Skeletal muscle tissue (tissue), 4 donors: ENCODE data around the gene TMEM52. TPM values are rescaled to one million over a fixed set of nuclear protein-coding genes. Genes with fewer than 3 reads are reported as not detected.
"Not testable (repeated sequence)": the region's sequence is repeated elsewhere in the genome, so short reads cannot be mapped to it uniquely, and the experiment has no call there.

Source experiments
- H3K27ac ChIP-seq: one replicate; pipeline ENCODE4 v1.7.0; 2013; ENCODE audit warnings: mild to moderate bottlenecking, low read depth, low read length, inconsistent platforms
- H3K27me3 ChIP-seq, 3 donors: one replicate each; pipeline ENCODE4 v1.7.0; 2013; ENCODE audit warnings: low read length in 3 of 3; ENCODE audit not compliant: control insufficient read depth in 3 of 3, insufficient read depth in 3 of 3
- H3K36me3 ChIP-seq, 3 donors: one replicate each; pipeline ENCODE4 v1.7.0; 2013; ENCODE audit warnings: low read length in 3 of 3; ENCODE audit not compliant: control insufficient read depth in 3 of 3, insufficient read depth in 3 of 3
- H3K4me1 ChIP-seq, 3 donors: one replicate each; pipeline ENCODE4 v1.7.0; 2013; ENCODE audit warnings: low read length in 3 of 3, mild to moderate bottlenecking in 3 of 3; ENCODE audit not compliant: control insufficient read depth in 3 of 3, insufficient read depth in 3 of 3
- H3K4me3 ChIP-seq, 3 donors: one replicate each; pipeline ENCODE4 v1.7.0; 2013; ENCODE audit warnings: low read length in 3 of 3
- H3K9ac ChIP-seq, 3 donors: one replicate each; pipeline ENCODE4 v1.7.0; 2013; ENCODE audit warnings: low read length in 3 of 3, mild to moderate bottlenecking in 3 of 3, moderate library complexity in 2 of 3, low read depth in 1 of 3
- H3K9me3 ChIP-seq, 3 donors: one replicate each; pipeline ENCODE4 v1.7.0; 2013; ENCODE audit warnings: low read length in 3 of 3; ENCODE audit not compliant: control insufficient read depth in 3 of 3
- total RNA-seq: library from RNA; depleted of rRNA; stranded (reverse); fragments of >200 nt; gene quantifications from one replicate; pipeline ENCODE4 v1.2.3, GENCODE V29; 2014
- donor health status: Osteomylitis.

The TMEM52 gene
- total RNA-seq, 1 donor from 2014 or later: 21.9 TPM

DNA sequence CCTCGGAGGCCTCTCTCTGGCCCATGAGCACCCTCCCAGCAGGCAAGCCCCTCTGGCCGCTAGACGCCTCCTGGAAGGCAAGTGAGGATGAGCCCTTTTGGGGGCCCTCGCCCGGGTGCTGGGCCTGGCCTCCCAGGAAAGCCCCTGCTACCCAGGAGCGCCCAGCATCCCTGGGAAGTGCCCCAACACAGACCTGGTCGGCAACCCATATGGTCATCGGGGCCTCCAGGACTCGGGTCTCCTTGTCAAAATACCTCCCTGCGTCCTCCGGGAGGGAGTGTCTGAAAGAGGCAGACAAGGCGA, 21.0 kb upstream of the TMEM52 start:
- Histone ChIP-seq H3K4me3 (no peak overlapping the region), H3K36me3 (no peaks in the 10 kb centered on the region), H3K4me1 (peaks cover 3 to 7% (median 3%) of the 10 kb centered on the region in 3 donors), H3K27me3 (peaks cover 46 to 63% (median 51%) of the 10 kb centered on the region in 3 donors), H3K9me3 (no peaks in the 10 kb centered on the region), H3K9ac (no peak overlapping the region), H3K27ac (no peak overlapping the region)

DNA sequence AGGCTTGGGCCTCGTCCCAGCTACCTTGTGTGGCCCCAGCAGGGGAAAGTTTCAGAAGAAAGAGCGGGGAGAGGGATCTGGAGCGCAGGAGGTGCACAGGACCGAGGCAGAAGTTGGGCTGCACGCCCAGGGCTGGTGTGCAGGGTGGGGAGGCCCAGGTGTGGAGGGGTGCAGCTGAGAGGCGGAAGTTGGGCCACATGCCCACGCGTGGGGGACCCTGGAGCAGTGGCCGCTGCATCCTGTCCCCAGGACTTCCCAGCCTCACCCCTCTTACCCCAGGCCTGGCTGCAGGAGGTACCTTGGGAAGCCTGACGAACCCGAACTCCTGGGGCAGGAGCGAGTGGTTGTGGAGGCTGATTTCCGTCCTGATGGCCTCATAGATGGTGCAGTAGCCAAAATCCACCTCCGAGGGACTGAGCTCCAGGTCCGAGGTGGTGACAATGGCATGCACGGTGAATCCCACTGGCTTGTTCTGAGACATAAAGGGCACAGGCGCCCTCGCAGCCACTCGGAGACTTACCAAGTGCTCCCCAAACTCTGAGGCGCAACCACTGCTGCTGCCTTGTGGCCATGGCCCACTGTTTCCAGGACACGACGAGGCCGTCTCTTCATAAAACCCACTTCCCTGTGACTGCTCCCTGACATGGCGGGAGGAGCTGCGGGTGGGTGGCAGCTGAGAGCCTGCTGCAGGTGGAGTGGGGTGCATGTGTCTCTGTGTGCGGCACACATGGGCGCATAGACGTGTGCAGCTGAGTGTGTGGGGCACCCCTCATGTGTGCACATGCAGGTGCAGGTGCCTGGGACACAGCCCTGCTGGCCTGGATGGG, 20.4 kb upstream of the TMEM52 start:
- Histone ChIP-seq H3K4me3 (no peak overlapping the region), H3K36me3 (no peaks in the 10 kb centered on the region), H3K9me3 (no peaks in the 10 kb centered on the region), H3K27ac (no peak overlapping the region), H3K27me3 (peaks cover 48 to 64% (median 54%) of the 10 kb centered on the region in 3 donors), H3K4me1 (peaks cover 3 to 7% (median 3%) of the 10 kb centered on the region in 3 donors), H3K9ac (no peak overlapping the region)

DNA sequence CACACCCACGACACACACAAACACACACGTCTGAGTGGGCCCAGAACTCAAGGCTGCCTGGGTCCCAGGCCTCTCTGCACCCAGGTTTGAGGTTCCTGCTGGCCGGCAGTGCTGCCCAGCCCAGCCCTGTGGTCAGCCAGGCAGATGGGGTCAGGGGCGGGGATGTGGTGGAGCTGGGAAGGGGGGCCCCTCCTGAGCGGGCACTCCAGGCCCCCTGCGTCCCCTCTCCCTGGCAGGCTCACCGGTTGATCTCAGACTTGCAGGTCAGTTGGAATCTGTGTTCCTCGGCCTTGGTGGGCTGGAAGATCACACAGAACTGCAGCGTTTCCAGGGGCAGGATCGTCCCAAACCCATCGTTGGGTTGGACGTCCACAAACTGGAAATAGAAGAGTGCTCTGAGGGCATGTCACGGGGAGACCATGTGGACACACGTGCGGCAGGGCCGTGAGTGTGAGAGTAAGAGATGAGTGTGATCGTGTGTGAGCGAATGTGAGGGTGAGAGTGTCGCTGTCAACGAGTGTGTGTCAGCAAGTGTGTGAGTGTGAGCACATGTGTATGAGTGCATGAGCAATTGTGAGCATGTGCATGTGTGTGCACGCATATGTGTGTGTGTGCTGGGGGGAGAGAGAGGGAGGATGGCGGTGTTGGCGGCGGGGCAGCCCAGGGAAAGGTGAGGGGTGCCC, 19.7 kb upstream of the TMEM52 start:
- H3K4me1 ChIP-seq: peaks cover 0 to under 1% (median 0%) of the 10 kb centered on the region in 3 donors
- H3K9me3 ChIP-seq: no peaks in the 10 kb centered on the region
- H3K36me3 ChIP-seq: no peaks in the 10 kb centered on the region
- H3K9ac ChIP-seq: no peak overlapping the region
- peaks cover 46 to 63% (median 49%) of the 10 kb centered on the region in 3 donors for H3K27me3 ChIP-seq
- no peak overlapping the region for H3K27ac ChIP-seq
- no peak overlapping the region for H3K4me3 ChIP-seq

DNA sequence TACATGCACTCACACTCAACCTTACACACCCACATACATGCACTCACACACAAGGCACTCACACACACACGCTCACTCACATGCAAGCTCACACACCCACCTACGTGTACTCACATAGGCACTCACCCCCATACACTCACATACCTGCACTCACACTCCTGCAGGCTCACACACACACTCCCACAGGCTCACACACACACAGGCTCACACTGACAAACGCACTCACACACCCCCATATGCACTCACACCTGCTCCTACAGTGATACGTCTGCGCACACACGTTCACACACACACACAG, 19.1 kb upstream of the TMEM52 start:
- no peaks in the 10 kb centered on the region for H3K4me1 ChIP-seq
- H3K4me3 ChIP-seq: no peak overlapping the region
- H3K36me3 ChIP-seq: no peaks in the 10 kb centered on the region
- no peak overlapping the region for H3K27ac ChIP-seq
- no peaks in the 10 kb centered on the region for H3K9me3 ChIP-seq
- H3K9ac ChIP-seq: no peak overlapping the region
- H3K27me3 ChIP-seq: peaks cover 44 to 62% (median 46%) of the 10 kb centered on the region in 3 donors

DNA sequence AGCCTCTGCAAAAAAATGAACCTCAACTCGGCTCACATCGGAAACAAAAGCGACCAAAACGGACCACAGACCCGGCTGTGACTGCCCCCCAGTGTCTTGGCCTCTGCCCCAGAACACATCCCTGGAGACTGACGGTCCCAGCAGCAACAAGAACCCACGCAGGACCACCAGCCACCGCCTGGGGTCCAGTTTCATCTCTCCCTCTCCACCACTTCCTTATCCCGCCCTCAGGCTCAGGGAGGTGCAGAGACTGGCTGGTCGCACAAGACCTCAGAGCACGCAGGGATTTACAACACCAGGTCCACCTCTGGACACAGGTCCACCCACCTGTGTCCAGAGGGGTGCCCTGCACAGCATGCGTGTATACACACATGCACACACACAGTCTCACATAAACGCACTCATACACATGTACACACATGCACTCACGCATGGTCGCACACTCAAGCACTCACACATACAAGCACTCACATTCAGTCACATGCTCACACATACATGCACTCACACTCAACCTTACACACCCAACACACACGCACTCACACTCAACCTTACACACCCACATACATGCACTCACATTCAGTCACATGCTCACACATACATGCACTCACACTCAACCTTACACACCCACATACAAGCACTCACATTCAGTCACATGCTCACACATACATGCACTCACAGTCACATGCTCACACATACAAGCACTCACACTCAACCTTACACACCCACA, 18.6 kb upstream of the TMEM52 start:
- Histone ChIP-seq H3K27me3 (peaks cover 38 to 57% (median 46%) of the 10 kb centered on the region in 3 donors), H3K4me1 (no peaks in the 10 kb centered on the region), H3K27ac (no peak overlapping the region), H3K9me3 (no peaks in the 10 kb centered on the region), H3K9ac (no peak overlapping the region), H3K36me3 (no peaks in the 10 kb centered on the region), H3K4me3 (no peak overlapping the region)

DNA sequence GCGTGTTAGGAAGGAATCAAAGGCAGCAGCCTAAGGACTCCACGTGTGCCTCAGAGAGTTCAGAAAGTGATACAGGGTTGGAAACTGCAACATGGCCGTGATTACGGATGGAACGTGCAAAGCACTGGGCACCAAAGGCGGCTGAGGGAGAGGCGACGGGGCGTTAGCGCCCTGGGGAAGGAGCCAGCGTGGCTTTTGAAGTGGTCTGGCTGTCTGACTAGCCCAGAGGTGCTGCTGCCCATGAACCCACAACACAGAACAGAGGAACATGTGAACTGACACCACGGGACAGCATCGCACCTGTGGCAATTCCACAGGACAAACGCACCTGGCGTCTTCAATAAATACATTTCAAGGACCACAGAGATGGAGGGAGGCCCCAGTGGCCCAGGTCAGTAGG, 18.0 kb upstream of the TMEM52 start:
- Histone ChIP-seq H3K9ac (no peak overlapping the region), H3K9me3 (no peaks in the 10 kb centered on the region), H3K4me1 (no peaks in the 10 kb centered on the region), H3K4me3 (no peak overlapping the region), H3K27ac (no peak overlapping the region), H3K27me3 (peaks cover 32 to 53% (median 42%) of the 10 kb centered on the region in 3 donors), H3K36me3 (no peaks in the 10 kb centered on the region)

DNA sequence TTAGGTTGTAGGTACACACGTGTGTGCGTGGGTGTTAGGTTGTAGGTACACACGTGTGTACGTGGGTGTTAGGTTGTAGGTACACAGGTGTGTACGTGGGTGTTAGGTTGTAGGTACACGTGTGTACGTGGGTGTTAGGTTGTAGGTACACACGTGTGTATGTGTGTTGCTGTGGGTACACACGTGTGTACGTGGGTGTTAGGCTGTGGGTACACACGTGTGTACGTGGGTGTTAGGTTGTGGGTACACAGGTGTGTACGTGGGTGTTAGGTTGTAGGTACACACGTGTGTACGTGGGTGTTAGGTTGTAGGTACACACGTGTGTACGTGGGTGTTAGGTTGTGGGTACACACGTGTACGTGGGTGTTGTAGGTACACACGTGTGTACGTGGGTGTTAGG, 15.8 kb upstream of the TMEM52 start:
- H3K36me3 ChIP-seq, H3K27ac ChIP-seq, H3K4me3 ChIP-seq, H3K9me3 ChIP-seq, H3K4me1 ChIP-seq, H3K9ac ChIP-seq: not testable (repeated sequence)
- H3K27me3 ChIP-seq: peaks cover 23 to 39% (median 31%) of the 10 kb centered on the region in 3 donors

DNA sequence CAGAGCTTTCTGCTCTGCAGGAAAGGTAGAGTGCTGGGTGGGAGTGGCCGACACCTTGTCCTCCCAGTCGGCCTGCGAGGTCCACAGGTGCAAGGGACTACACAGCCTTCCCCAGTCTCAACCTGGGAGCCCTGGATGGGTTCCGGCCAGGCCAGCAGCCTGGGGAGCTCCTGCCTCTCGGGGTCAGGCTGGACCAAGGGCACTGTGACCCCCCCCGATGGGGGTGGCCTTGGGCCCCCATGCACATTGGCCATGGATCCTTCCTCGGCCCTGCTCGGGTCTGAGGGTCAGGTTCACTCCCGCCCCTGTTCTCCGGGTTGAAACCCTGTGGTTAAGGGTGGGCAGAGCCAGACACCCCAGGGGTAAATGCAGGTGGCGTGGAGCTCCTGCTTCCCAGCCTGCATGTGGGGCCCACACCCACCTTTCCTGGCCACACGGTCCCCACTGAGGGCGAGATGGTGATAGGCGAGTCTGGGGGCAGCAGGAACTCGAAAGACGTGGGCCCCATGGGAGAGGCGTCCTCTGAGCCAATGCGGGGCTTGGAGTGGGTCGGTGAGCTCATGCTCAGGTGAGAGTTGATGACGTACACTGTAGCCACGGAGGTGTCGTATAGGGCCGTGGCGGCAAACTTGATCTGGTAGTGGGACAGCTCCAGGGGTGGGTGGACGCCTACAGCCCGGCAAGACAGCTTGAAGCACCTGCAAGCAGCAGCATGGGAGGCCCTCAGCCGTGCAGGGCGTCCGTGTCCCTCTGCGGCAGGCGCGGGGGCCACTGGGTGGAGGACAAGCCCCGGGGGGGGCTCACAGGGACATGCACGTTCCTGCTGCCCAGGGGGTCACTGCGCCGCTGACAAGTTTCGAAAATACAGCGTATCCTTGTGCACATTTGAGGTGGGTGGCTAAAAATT, 10.8 kb upstream of the TMEM52 start:
- Histone ChIP-seq H3K9me3 (no peaks in the 10 kb centered on the region), H3K36me3 (no peaks in the 10 kb centered on the region), H3K27me3 (peaks cover 4 to 14% (median 10%) of the 10 kb centered on the region in 3 donors), H3K9ac (no peak overlapping the region), H3K4me1 (peaks cover 0 to 11% (median 7%) of the 10 kb centered on the region in 3 donors), H3K4me3 (no peak overlapping the region), H3K27ac (no peak overlapping the region)

DNA sequence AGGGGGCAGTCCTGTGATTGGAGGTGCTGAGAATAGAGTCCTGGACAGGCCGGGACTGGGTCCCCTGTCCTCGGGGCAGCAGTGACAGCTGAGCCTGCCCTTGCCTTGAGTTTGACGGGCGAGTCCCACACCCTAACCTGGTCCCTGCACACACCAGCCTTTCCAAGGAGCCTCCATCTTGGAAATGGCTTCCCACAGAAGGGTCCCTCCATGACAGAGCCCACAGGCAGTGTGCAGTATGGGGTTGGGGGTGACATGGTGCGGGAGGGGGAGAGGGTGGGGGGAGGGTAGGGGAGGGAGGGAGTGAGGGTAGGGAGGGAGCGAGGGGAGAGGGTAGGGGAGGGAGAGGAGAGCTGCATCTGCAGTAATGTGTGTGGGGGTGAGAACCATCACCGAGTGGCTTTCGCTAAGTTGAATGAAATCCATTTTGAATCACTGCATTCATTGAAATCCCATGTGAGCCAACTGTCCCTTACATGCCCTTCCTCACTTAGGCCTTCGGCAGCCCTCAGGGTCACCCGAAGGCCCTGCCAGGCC, 10.1 kb upstream of the TMEM52 start:
- Histone ChIP-seq H3K36me3 (no peaks in the 10 kb centered on the region), H3K27me3 (peaks cover 0 to 16% (median 8%) of the 10 kb centered on the region in 3 donors), H3K9me3 (no peaks in the 10 kb centered on the region), H3K27ac (no peak overlapping the region), H3K4me3 (no peak overlapping the region), H3K4me1 (peaks cover 0 to 11% (median 7%) of the 10 kb centered on the region in 3 donors), H3K9ac (no peak overlapping the region)
